HepG2 (cell line): Measurements from ENCODE around the gene PVR. TPM values are rescaled to one million over a fixed set of nuclear protein-coding genes. Genes with fewer than 3 reads are reported as not detected.

Source experiments
- ADNP ChIP-seq: sonication (generic); formaldehyde crosslinking; IDR thresholded peaks from 2 replicates; pipeline ENCODE4 v1.4.0; 2020; ENCODE audit warnings: missing genetic modification reagents
- CBFB ChIP-seq: sonication (generic); formaldehyde crosslinking; IDR thresholded peaks from 2 replicates; pipeline ENCODE4 v1.4.0; 2020; ENCODE audit warnings: missing genetic modification reagents
- CERS6 ChIP-seq: sonication (generic); formaldehyde crosslinking; IDR thresholded peaks from 2 replicates; pipeline ENCODE4 v1.5.0; 2020; ENCODE audit warnings: missing genetic modification reagents
- HOXA7 ChIP-seq: sonication (generic); formaldehyde crosslinking; IDR thresholded peaks from 2 replicates; pipeline ENCODE4 v1.8.1; 2022; ENCODE audit warnings: mild to moderate bottlenecking, missing genetic modification reagents, moderate library complexity
- NFYC ChIP-seq: IDR thresholded peaks from 2 replicates; pipeline ENCODE4 v1.6.1; 2016; ENCODE audit warnings: missing genetic modification reagents, missing compliant biosample characterization
- NR2F6 ChIP-seq, 2 experiments: IDR thresholded peaks; 2 replicates each; pipeline ENCODE4 v1.6.1; 2016; ENCODE audit warnings: antibody characterized with exemption in 1 of 2, mild to moderate bottlenecking in 1 of 2
- PAXIP1 ChIP-seq: sonication (generic); formaldehyde crosslinking; conservative IDR thresholded peaks from 2 replicates; pipeline ENCODE4 v1.4.0; 2020; ENCODE audit warnings: mild to moderate bottlenecking, missing genetic modification reagents, moderate library complexity
- POGK ChIP-seq: sonication (generic); formaldehyde crosslinking; conservative IDR thresholded peaks from 2 replicates; pipeline ENCODE4 v1.8.0; 2022; ENCODE audit warnings: mild to moderate bottlenecking, moderate library complexity, missing genetic modification reagents
- SMAD3 ChIP-seq: sonication (generic); formaldehyde crosslinking; IDR thresholded peaks from 2 replicates; pipeline ENCODE4 v1.4.0; 2020; ENCODE audit warnings: missing genetic modification reagents
- UBTF ChIP-seq: sonication (generic); formaldehyde crosslinking; IDR thresholded peaks from 2 replicates; pipeline ENCODE4 v1.4.0; 2020; ENCODE audit warnings: mild to moderate bottlenecking, missing genetic modification reagents
- ZBTB14 ChIP-seq: sonication (generic); formaldehyde crosslinking; IDR thresholded peaks from 2 replicates; pipeline ENCODE4 v1.4.0; 2020; ENCODE audit warnings: missing genetic modification reagents
- ZBTB3 ChIP-seq: sonication (generic); formaldehyde crosslinking; IDR thresholded peaks from 2 replicates; pipeline ENCODE4 v1.4.0; 2020; ENCODE audit warnings: low read depth, mild to moderate bottlenecking, moderate library complexity, missing genetic modification reagents, borderline replicate concordance
- ZFP41 ChIP-seq: sonication (generic); formaldehyde crosslinking; IDR thresholded peaks from 2 replicates; pipeline ENCODE4 v1.4.0; 2020; ENCODE audit warnings: mild to moderate bottlenecking, missing genetic modification reagents, borderline replicate concordance
- ZMAT5 ChIP-seq: sonication (generic); formaldehyde crosslinking; IDR thresholded peaks from 2 replicates; pipeline ENCODE4 v1.5.0; 2020; ENCODE audit warnings: mild to moderate bottlenecking, low read depth, missing genetic modification reagents, borderline replicate concordance
- ZNF205 ChIP-seq: IDR thresholded peaks from 2 replicates; pipeline ENCODE4 v1.6.1; 2018; ENCODE audit warnings: missing biosample characterization, missing genetic modification reagents
- ZNF333 ChIP-seq: sonication (generic); formaldehyde crosslinking; IDR thresholded peaks from 2 replicates; pipeline ENCODE4 v1.4.0; 2020; ENCODE audit warnings: mild to moderate bottlenecking, missing genetic modification reagents, borderline replicate concordance
- ZNF782 ChIP-seq: sonication (generic); formaldehyde crosslinking; IDR thresholded peaks from 2 replicates; pipeline ENCODE4 v1.4.0; 2020; ENCODE audit warnings: missing genetic modification reagents, mild to moderate bottlenecking, borderline replicate concordance
- ZNF790 ChIP-seq: sonication (generic); formaldehyde crosslinking; IDR thresholded peaks from 2 replicates; pipeline ENCODE4 v1.8.0; 2022; ENCODE audit warnings: missing genetic modification reagents, mild to moderate bottlenecking, borderline replicate concordance
- polyA plus RNA-seq, 8 experiments: library from polyadenylated mRNA; depleted of rRNA in 3 of 8; stranded (reverse) in 7 of 8; unstranded in 1 of 8; fragments of >200 nt; fragmentation: Illumina TruSeq in 4 of 8; extraction: Trizol in 4 of 8; gene quantifications; 2 replicates each; pipeline versions ENCODE4 v1.2.1 to v1.2.3, GENCODE V29; 2011 to 2016; ENCODE audit warnings: low read depth in 4 of 8, missing spikeins in 1 of 8, mixed read lengths in 1 of 8; ENCODE audit not compliant: insufficient read depth in 1 of 8
- total RNA-seq, 5 experiments: library from RNA; depleted of rRNA; stranded (reverse); fragments of >200 nt; fragmentation: Illumina TruSeq; extraction: Trizol; gene quantifications; 2 replicates each; pipeline ENCODE4 v1.2.3, GENCODE V29; 2016; ENCODE audit warnings: low read depth in 1 of 5

PVR gene
- total and polyA plus RNA-seq, 2 of the 13 experiments (the other 11 are each of a cell fraction or from before 2014, with no cell fraction given): 43.4 to 46.6 TPM

GRCh38 chr19:44689290-44690130, 45.8 kb downstream of the PVR start (continued):
- TF ChIP-seq POGK (peak; percentile 38; the same call in 1 of the 2 replicates), ZBTB3 (CRISPR knock-in tag) (no peak), CBFB (CRISPR knock-in tag) (no peak), CERS6 (no peak), ZNF205 (CRISPR knock-in tag) (no peak), ZFP41 (no peak), ZBTB14 (no peak), SMAD3 (CRISPR knock-in tag) (no peak), ZNF333 (CRISPR knock-in tag) (no peak), ZMAT5 (CRISPR knock-in tag) (no peak), PAXIP1 (CRISPR knock-in tag) (peak; percentile 19; the same call in 1 of the 2 replicates), ADNP (no peak), HOXA7 (CRISPR knock-in tag) (no peak), NFYC (no peak), UBTF (CRISPR knock-in tag) (peak; percentile 64; the same call in 1 of the 2 replicates), NR2F6 (IDR thresholded peaks at IDR 0.05) (no peak; the same call in 1 of the 2 replicates), NR2F6 (CRISPR knock-in tag; IDR thresholded peaks at IDR 0.05) (peak; percentile 10; the same call in 1 of the 2 replicates), ZNF782 (CRISPR knock-in tag) (no peak), ZNF790 (CRISPR knock-in tag) (0 out of 2 replicates have a peak, but pooled peaks have one; percentile 40)
